ENCODE results near the gene PRLR.

GRCh38 chr5:35253582-35253981 is 23.3 kb upstream of the PRLR start:
- no peak for TF ChIP-seq CTCF (IDR thresholded peaks at IDR 0.05)
- no peak for TF ChIP-seq POLR2A (IDR thresholded peaks at IDR 0.05)

Measured in uterus (tissue), 2 donors.